H9 (cell line): Measurements from ENCODE around the gene STRADA. TPM values are rescaled to one million over a fixed set of nuclear protein-coding genes. Genes with fewer than 3 reads are reported as not detected.

ENCODE experiments used
- DNase-seq: peaks from one replicate; pipeline ENCODE4 v3.0.0-alpha.2; 2017
- H2AFZ ChIP-seq: one replicate; pipeline ENCODE4 v1.6.1; 2013; ENCODE audit warnings: mild to moderate bottlenecking, low read length, control low read depth, moderate library complexity
- H2AK5ac ChIP-seq: 2 replicates; pipeline ENCODE4 v1.6.1; 2013; ENCODE audit warnings: low read length, control low read depth, mixed read lengths; ENCODE audit not compliant: insufficient read length
- H2BK120ac ChIP-seq: one replicate; pipeline ENCODE4 v1.6.1; 2013; ENCODE audit warnings: low read depth, mild to moderate bottlenecking, low read length, control low read depth, inconsistent platforms; ENCODE audit not compliant: poor library complexity, severe bottlenecking
- H2BK12ac ChIP-seq: 2 replicates; pipeline ENCODE4 v1.6.1; 2013; ENCODE audit warnings: low read length, control low read depth, mixed read lengths, low read depth; ENCODE audit not compliant: insufficient read length
- H2BK15ac ChIP-seq: 2 replicates; pipeline ENCODE4 v1.6.1; 2013; ENCODE audit warnings: low read depth, low read length, control low read depth
- H2BK20ac ChIP-seq: one replicate; pipeline ENCODE4 v1.6.1; 2013; ENCODE audit warnings: low read depth, mild to moderate bottlenecking, low read length, control low read depth, inconsistent platforms; ENCODE audit not compliant: poor library complexity, severe bottlenecking
- H2BK5ac ChIP-seq: 2 replicates; pipeline ENCODE4 v1.6.1; 2013; ENCODE audit warnings: low read length, control low read depth, mixed read lengths; ENCODE audit not compliant: insufficient read length
- H3K14ac ChIP-seq: 2 replicates; pipeline ENCODE4 v1.6.1; 2013; ENCODE audit warnings: low read length, control low read depth; ENCODE audit not compliant: insufficient read depth
- H3K18ac ChIP-seq: 2 replicates; pipeline ENCODE4 v1.6.1; 2013; ENCODE audit warnings: low read depth, mild to moderate bottlenecking, mixed read lengths, low read length, control low read depth; ENCODE audit not compliant: insufficient read length
- H3K23ac ChIP-seq: 2 replicates; pipeline ENCODE4 v1.6.1; 2013; ENCODE audit warnings: low read length, control low read depth, mixed read lengths, low read depth; ENCODE audit not compliant: insufficient read length
- H3K23me2 ChIP-seq: 2 replicates; pipeline ENCODE4 v1.6.1; 2013; ENCODE audit warnings: low read depth, mild to moderate bottlenecking, mixed read lengths, low read length, control low read depth; ENCODE audit not compliant: insufficient read length, poor library complexity, severe bottlenecking
- H3K27ac ChIP-seq: 2 replicates; pipeline ENCODE4 v1.5.1; 2013; ENCODE audit warnings: low read length, control low read depth, mixed read lengths, low read depth; ENCODE audit not compliant: insufficient read length
- H3K27me3 ChIP-seq: 2 replicates; pipeline ENCODE4 v1.6.1; 2013; ENCODE audit warnings: low read length, control low read depth, inconsistent platforms; ENCODE audit not compliant: insufficient read depth
- H3K4ac ChIP-seq: 2 replicates; pipeline ENCODE4 v1.6.1; 2013; ENCODE audit warnings: low read depth, mild to moderate bottlenecking, control low read depth, inconsistent platforms, low read length, moderate library complexity
- H3K4me1 ChIP-seq: 2 replicates; pipeline ENCODE4 v1.6.1; 2013; ENCODE audit warnings: low read length, control low read depth, inconsistent platforms; ENCODE audit not compliant: insufficient read depth
- H3K4me2 ChIP-seq: 2 replicates; pipeline ENCODE4 v1.6.1; 2013; ENCODE audit warnings: low read length, control low read depth, mixed read lengths; ENCODE audit not compliant: insufficient read length, insufficient read depth
- H3K56ac ChIP-seq: 2 replicates; pipeline ENCODE4 v1.6.1; 2013; ENCODE audit warnings: low read depth, mild to moderate bottlenecking, mixed read lengths, low read length, control low read depth; ENCODE audit not compliant: insufficient read length
- H3K79me1 ChIP-seq: 2 replicates; pipeline ENCODE4 v1.6.1; 2013; ENCODE audit warnings: low read depth, mild to moderate bottlenecking, moderate library complexity, low read length, control low read depth, inconsistent platforms; ENCODE audit not compliant: insufficient read depth, poor library complexity, severe bottlenecking
- H3K79me2 ChIP-seq: 2 replicates; pipeline ENCODE4 v1.6.1; 2013; ENCODE audit warnings: low read length, control low read depth, inconsistent platforms; ENCODE audit not compliant: insufficient read depth
- H3K9ac ChIP-seq: 2 replicates; pipeline ENCODE4 v1.6.1; 2013; ENCODE audit warnings: low read length, control low read depth, mixed read lengths; ENCODE audit not compliant: insufficient read length; ENCODE audit errors: extremely low read depth
- H3K9me3 ChIP-seq: one replicate; pipeline ENCODE4 v1.6.1; 2013; ENCODE audit warnings: low read depth, low read length, inconsistent platforms; ENCODE audit not compliant: control insufficient read depth
- H3T11ph ChIP-seq: one replicate; pipeline ENCODE4 v1.6.1; 2013; ENCODE audit warnings: mild to moderate bottlenecking, low read length, control low read depth, inconsistent platforms
- H4K20me1 ChIP-seq: one replicate; pipeline ENCODE4 v1.6.1; 2013; ENCODE audit not compliant: control insufficient read depth, insufficient read length, insufficient read depth
- H4K5ac ChIP-seq: 2 replicates; pipeline ENCODE4 v1.6.1; 2013; ENCODE audit warnings: low read depth, mild to moderate bottlenecking, mixed read lengths, low read length, control low read depth; ENCODE audit not compliant: insufficient read length
- H4K8ac ChIP-seq: replicated peaks from 2 replicates; pipeline ENCODE4 v1.6.1; 2013; ENCODE audit warnings: low read length, control low read depth, mixed read lengths, low read depth; ENCODE audit not compliant: insufficient read length
- H4K91ac ChIP-seq: 2 replicates; pipeline ENCODE4 v1.6.1; 2013; ENCODE audit warnings: low read depth, mild to moderate bottlenecking, moderate library complexity, mixed read lengths, low read length, control low read depth; ENCODE audit not compliant: insufficient read length
- H3K27ac Mint-ChIP-seq, 3 experiments: 2 replicates in 2 of 3; 3 replicates in 1 of 3; pipeline ENCODE4 v1.8.0; 2020 to 2021; ENCODE audit warnings: mixed read lengths in 3 of 3, mild to moderate bottlenecking in 1 of 3, moderate library complexity in 1 of 3
- H3K27me3 Mint-ChIP-seq: 2 replicates; pipeline ENCODE4 v1.8.0; 2021; ENCODE audit warnings: low read depth, mild to moderate bottlenecking, moderate library complexity, mixed read lengths
- H3K36me3 Mint-ChIP-seq, 3 experiments: 2 replicates in 2 of 3; 3 replicates in 1 of 3; pipeline ENCODE4 v1.8.0; 2020 to 2021; ENCODE audit warnings: low read depth in 3 of 3, mixed read lengths in 3 of 3; ENCODE audit not compliant: insufficient read depth in 1 of 3
- H3K4me1 Mint-ChIP-seq, 2 experiments: 2 replicates each; pipeline ENCODE4 v1.8.0; 2020; ENCODE audit warnings: mixed read lengths in 2 of 2
- H3K4me3 Mint-ChIP-seq, 2 experiments: 2 replicates in 1 of 2; 3 replicates in 1 of 2; pipeline ENCODE4 v1.8.0; 2020 to 2021; ENCODE audit warnings: mild to moderate bottlenecking in 2 of 2, mixed read lengths in 2 of 2, moderate library complexity in 1 of 2
- H3K9me3 Mint-ChIP-seq, 2 experiments: 2 replicates in 1 of 2; 3 replicates in 1 of 2; pipeline ENCODE4 v1.8.0; 2020; ENCODE audit warnings: mild to moderate bottlenecking in 2 of 2, mixed read lengths in 2 of 2, moderate library complexity in 1 of 2
- WGBS: extraction: QIAGEN DNeasy Blood & Tissue Kit; methylation state at CpG from one replicate; pipeline ENCODE4 v1.1.7; 2013; ENCODE audit warnings: missing lambda C conversion rate, low lambda C conversion rate, mixed read lengths; ENCODE audit not compliant: insufficient read length; ENCODE audit errors: extremely low coverage; 5-methylcytosine and 5-hydroxymethylcytosine counted together
- total RNA-seq: library from RNA; stranded (reverse); gene quantifications from 2 replicates; pipeline ENCODE4 v1.2.1, GENCODE V29; 2021
- TF ChIP-seq, protein P1 (sequence below): fragments of 200-600 bp; sonication (generic); conservative IDR thresholded peaks from 3 replicates; pipeline ENCODE4 v1.8.0; 2021; ENCODE audit warnings: antibody characterized with exemption, mild to moderate bottlenecking

The STRADA gene
- total RNA-seq, 1 experiment from 2014 or later, result 35.0 TPM

GRCh38 chr17:63780507-63780906 lies 38.9 kb upstream of the STRADA start:
- Mint-ChIP-seq H3K36me3 (peaks cover 19 to 53% (median 52%) of the 10 kb centered on the region in 3 experiments; a peak in 6 of 7 replicates), H3K4me3 (no peak overlapping the region), H3K9me3 (no peaks in the 10 kb centered on the region), H3K4me1 (peaks cover 9 to 12% of the 10 kb centered on the region in 2 experiments), H3K27me3 (no peaks in the 10 kb centered on the region), H3K27ac (0 out of 7 replicates have a peak overlapping the region, but pooled peaks of 1 of the 3 experiments have one; percentile 8)
- H2BK12ac ChIP-seq, result no peak overlapping the region
- H4K91ac ChIP-seq, result no peak overlapping the region
- peaks cover under 1% of the 10 kb centered on the region for H3K23me2 ChIP-seq
- no peak overlapping the region for H4K5ac ChIP-seq
- WGBS, result no CpG with 5 or more reads among the region's 1 CpG
- no peak overlapping the region for H2BK120ac ChIP-seq
- H3K4ac ChIP-seq, result no peak overlapping the region
- H3K27ac ChIP-seq, result no peak overlapping the region
- H3T11ph ChIP-seq, result no peak overlapping the region
- no peaks in the 10 kb centered on the region for H3K27me3 ChIP-seq
- H4K8ac ChIP-seq, result no peak overlapping the region
- H3K9ac ChIP-seq, result no peak overlapping the region
- H3K79me1 ChIP-seq, result no peaks in the 10 kb centered on the region
- H3K18ac ChIP-seq, result no peak overlapping the region
- no peak overlapping the region for H3K23ac ChIP-seq
- H2BK20ac ChIP-seq, result no peak overlapping the region
- no peak overlapping the region for H3K14ac ChIP-seq
- no peaks in the 10 kb centered on the region; the same call in 1 of the 2 replicates for H3K4me1 ChIP-seq
- no peak overlapping the region for H2BK15ac ChIP-seq
- TF ChIP-seq, protein P1, sequence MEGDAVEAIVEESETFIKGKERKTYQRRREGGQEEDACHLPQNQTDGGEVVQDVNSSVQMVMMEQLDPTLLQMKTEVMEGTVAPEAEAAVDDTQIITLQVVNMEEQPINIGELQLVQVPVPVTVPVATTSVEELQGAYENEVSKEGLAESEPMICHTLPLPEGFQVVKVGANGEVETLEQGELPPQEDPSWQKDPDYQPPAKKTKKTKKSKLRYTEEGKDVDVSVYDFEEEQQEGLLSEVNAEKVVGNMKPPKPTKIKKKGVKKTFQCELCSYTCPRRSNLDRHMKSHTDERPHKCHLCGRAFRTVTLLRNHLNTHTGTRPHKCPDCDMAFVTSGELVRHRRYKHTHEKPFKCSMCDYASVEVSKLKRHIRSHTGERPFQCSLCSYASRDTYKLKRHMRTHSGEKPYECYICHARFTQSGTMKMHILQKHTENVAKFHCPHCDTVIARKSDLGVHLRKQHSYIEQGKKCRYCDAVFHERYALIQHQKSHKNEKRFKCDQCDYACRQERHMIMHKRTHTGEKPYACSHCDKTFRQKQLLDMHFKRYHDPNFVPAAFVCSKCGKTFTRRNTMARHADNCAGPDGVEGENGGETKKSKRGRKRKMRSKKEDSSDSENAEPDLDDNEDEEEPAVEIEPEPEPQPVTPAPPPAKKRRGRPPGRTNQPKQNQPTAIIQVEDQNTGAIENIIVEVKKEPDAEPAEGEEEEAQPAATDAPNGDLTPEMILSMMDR, result no peak
- H3K56ac ChIP-seq, result no peak overlapping the region
- no peak overlapping the region for H2AK5ac ChIP-seq
- H2AFZ ChIP-seq, result no peak overlapping the region
- DNase-seq, result no peak
- H3K79me2 ChIP-seq, result peaks cover 68% of the 10 kb centered on the region
- no peak overlapping the region for H3K4me2 ChIP-seq
- no peaks in the 10 kb centered on the region for H3K9me3 ChIP-seq
- no peak overlapping the region for H2BK5ac ChIP-seq
- H4K20me1 ChIP-seq, result peaks cover 2% of the 10 kb centered on the region
